IMR-90 (cell line): ENCODE measurements around the gene CMSS1. TPM values are rescaled to one million over a fixed set of nuclear protein-coding genes. Genes with fewer than 3 reads are reported as not detected.

Experiments used
- CEBPB ChIP-seq: IDR thresholded peaks from 2 replicates; pipeline ENCODE4 v1.6.1; 2012; ENCODE audit warnings: low read depth, low read length, improper control_type of control experiment
- CTCF ChIP-seq: conservative IDR thresholded peaks from 2 replicates; pipeline ENCODE4 v1.5.1; 2012; ENCODE audit warnings: mild to moderate bottlenecking, low read depth, low read length, improper control_type of control experiment
- polyA plus RNA-seq, 3 experiments: library from polyadenylated mRNA; depleted of rRNA; stranded (reverse); fragments of >200 nt; gene quantifications; 2 replicates each; pipeline ENCODE4 v1.2.3, GENCODE V29; 2012; ENCODE audit warnings: low replicate concordance in 1 of 3
- total RNA-seq: library from RNA; depleted of rRNA; stranded (reverse); fragments of >200 nt; gene quantifications from 2 replicates; pipeline ENCODE4 v1.2.3, GENCODE V29; 2012

Gene CMSS1
- total and polyA plus RNA-seq, 2 of the 4 experiments (the other 2 are of a cell fraction), result 12.5 to 13.6 TPM

- no peak for TF ChIP-seq CTCF
- TF ChIP-seq CEBPB, result no peak
These were observed 55.2 kb downstream of the CMSS1 start (continued) for GRCh38 chr3:99872923-99873254.
